ENCODE measurements around the gene MICALL1.
"Not testable (repeated sequence)": the region's sequence is repeated elsewhere in the genome, so short reads cannot be mapped to it uniquely, and the experiment has no call there.

MICALL1 gene

GRCh38 chr22:37972527-37972926 is 66.4 kb downstream of the MICALL1 start:
- Histone ChIP-seq H3K27ac (no peak overlapping the region), H3K36me3 (replicated peaks) (peaks cover 13% of the 10 kb centered on the region)

GRCh38 chr22:37973271-37974170 is 67.4 kb downstream of the MICALL1 start:
- H3K27ac ChIP-seq, result no peak overlapping the region
- no peak for DNase-seq
- no peaks in the 10 kb centered on the region for H3K27me3 ChIP-seq (replicated peaks)
- in situ Hi-C loops (cut with HindIII; ENCODE audit: low pct_ligation_motif_present, low sequenced_read_pairs), result no loop called here
- H3K4me3 ChIP-seq (ENCODE audit: low read depth, low read length), result no peak overlapping the region
- no peak for TF ChIP-seq CTCF (IDR thresholded peaks at IDR 0.05; ENCODE audit: low read depth, low read length, missing control alignments)
- peaks cover 3% of the 10 kb centered on the region for H3K36me3 ChIP-seq (replicated peaks)

More at GRCh38 chr22:37972527-37972926, 66.4 kb downstream of the MICALL1 start:
- TF ChIP-seq CTCF (IDR thresholded peaks at IDR 0.05; ENCODE audit: low read depth, low read length, missing control alignments), result no peak
- Histone ChIP-seq H3K27me3 (replicated peaks) (no peaks in the 10 kb centered on the region), H3K4me3 (ENCODE audit: low read depth, low read length) (no peak overlapping the region)
- in situ Hi-C loops (cut with HindIII; ENCODE audit: low pct_ligation_motif_present, low sequenced_read_pairs), result no loop called here
- no peak for DNase-seq

- TF ChIP-seq CTCF (IDR thresholded peaks at IDR 0.05; ENCODE audit: low read depth, low read length, missing control alignments), result no peak
- Histone ChIP-seq H3K36me3 (replicated peaks) (no peaks in the 10 kb centered on the region), H3K4me3 (ENCODE audit: low read depth, low read length) (no peak overlapping the region), H3K27ac (no peak overlapping the region), H3K27me3 (replicated peaks) (no peaks in the 10 kb centered on the region)
- DNase-seq, result no peak
- in situ Hi-C loops (cut with HindIII; ENCODE audit: low pct_ligation_motif_present, low sequenced_read_pairs), result no loop called here
Measured at GRCh38 chr22:37975153-37975552, 69.1 kb downstream of the MICALL1 start.

GRCh38 chr22:37976022-37976421 is 69.9 kb downstream of the MICALL1 start:
- H3K27ac ChIP-seq; H3K36me3 ChIP-seq (replicated peaks); H3K27me3 ChIP-seq (replicated peaks); H3K4me3 ChIP-seq (ENCODE audit: low read depth, low read length); in situ Hi-C loops (cut with HindIII; ENCODE audit: low pct_ligation_motif_present, low sequenced_read_pairs); DNase-seq: not testable (repeated sequence)

- Histone ChIP-seq H3K27ac (no peak overlapping the region), H3K36me3 (replicated peaks) (no peaks in the 10 kb centered on the region), H3K27me3 (replicated peaks) (no peaks in the 10 kb centered on the region), H3K4me3 (ENCODE audit: low read depth, low read length) (no peak overlapping the region)
- TF ChIP-seq CTCF (IDR thresholded peaks at IDR 0.05; ENCODE audit: low read depth, low read length, missing control alignments), result no peak
- in situ Hi-C loops (cut with HindIII; ENCODE audit: low pct_ligation_motif_present, low sequenced_read_pairs), result no loop called here
- DNase-seq, result no peak
Measured at GRCh38 chr22:37976547-37976946, 70.5 kb downstream of the MICALL1 start.

DNA sequence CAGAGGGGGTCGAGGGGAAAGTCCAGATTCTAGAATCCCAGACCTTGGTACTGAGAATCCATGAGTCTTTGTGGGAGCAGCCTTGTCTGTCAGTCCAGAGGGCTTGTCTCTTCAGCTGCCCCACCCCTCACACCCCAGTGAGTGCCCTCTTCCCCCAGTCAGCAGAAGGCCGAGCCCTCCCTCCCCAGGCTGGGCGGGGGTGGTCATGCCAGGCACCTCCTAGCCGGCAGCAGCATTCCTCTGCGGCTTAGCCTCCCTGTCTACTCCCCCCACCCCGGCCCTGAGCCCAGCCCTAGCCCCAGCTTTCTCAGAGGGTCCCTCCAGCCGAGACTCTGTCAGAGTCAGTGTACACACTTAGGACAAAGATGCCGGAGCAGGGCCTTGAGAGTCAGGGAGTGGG is 73.7 kb downstream of the MICALL1 start:
- Histone ChIP-seq H3K27me3 (replicated peaks) (peaks cover 13% of the 10 kb centered on the region), H3K36me3 (replicated peaks) (no peaks in the 10 kb centered on the region), H3K27ac (no peak overlapping the region), H3K4me3 (ENCODE audit: low read depth, low read length) (no peak overlapping the region)
- DNase-seq, result no peak
- in situ Hi-C loops (cut with HindIII; ENCODE audit: low pct_ligation_motif_present, low sequenced_read_pairs), result no loop called here
- TF ChIP-seq CTCF (IDR thresholded peaks at IDR 0.05; ENCODE audit: low read depth, low read length, missing control alignments), result no peak
